HepG2 (cell line): ENCODE results near the gene CCDC6. TPM values are rescaled to one million over a fixed set of nuclear protein-coding genes. Genes with fewer than 3 reads are reported as not detected.

Source experiments
- ARID3A ChIP-seq: IDR thresholded peaks from 2 replicates; pipeline ENCODE4 v1.6.1; 2012; ENCODE audit warnings: low read depth, low read length, improper control_type of control experiment
- ARNT ChIP-seq: fragments of 450-650 bp; IDR thresholded peaks from 2 replicates; pipeline ENCODE4 v1.6.1; 2017
- CREBL2 ChIP-seq: sonication (generic); formaldehyde crosslinking; IDR thresholded peaks from 2 replicates; pipeline ENCODE4 v1.8.1; 2023; ENCODE audit warnings: missing genetic modification reagents, mild to moderate bottlenecking, borderline replicate concordance
- GABPB1 ChIP-seq: IDR thresholded peaks from 2 replicates; pipeline ENCODE4 v1.6.1; 2016; ENCODE audit warnings: mild to moderate bottlenecking, missing genetic modification reagents, moderate library complexity, missing compliant biosample characterization
- GZF1 ChIP-seq: sonication (generic); formaldehyde crosslinking; IDR thresholded peaks from 2 replicates; pipeline ENCODE4 v1.5.1; 2020; ENCODE audit warnings: mild to moderate bottlenecking, missing genetic modification reagents
- HNF1B ChIP-seq: sonication (generic); formaldehyde crosslinking; IDR thresholded peaks from 2 replicates; pipeline ENCODE4 v1.5.1; 2020; ENCODE audit warnings: mild to moderate bottlenecking, moderate library complexity, missing genetic modification reagents
- JARID2 ChIP-seq: sonication (generic); formaldehyde crosslinking; IDR thresholded peaks from 2 replicates; pipeline ENCODE4 v1.8.1; 2023; ENCODE audit warnings: missing genetic modification reagents, inconsistent platforms; ENCODE audit not compliant: insufficient replicate concordance
- NCOA5 ChIP-seq: sonication (generic); formaldehyde crosslinking; IDR thresholded peaks from 2 replicates; pipeline ENCODE4 v1.4.0; 2020; ENCODE audit warnings: missing genetic modification reagents
- SALL2 ChIP-seq: sonication (generic); formaldehyde crosslinking; IDR thresholded peaks from 2 replicates; pipeline ENCODE4 v1.8.1; 2023; ENCODE audit warnings: mild to moderate bottlenecking, missing genetic modification reagents, inconsistent platforms
- SMC3 ChIP-seq: IDR thresholded peaks from 2 replicates; pipeline ENCODE4 v1.6.1; 2011; ENCODE audit warnings: low read length, improper control_type of control experiment
- SNRNP70 ChIP-seq: fragments of 200-400 bp; formaldehyde crosslinking; IDR thresholded peaks from 2 replicates; pipeline ENCODE4 v1.6.1; 2017; ENCODE audit warnings: mild to moderate bottlenecking, low read depth, low read length, moderate library complexity
- U2AF1 ChIP-seq: fragments of 200-400 bp; formaldehyde crosslinking; optimal IDR thresholded peaks from 2 replicates; pipeline ENCODE3; 2017; ENCODE audit warnings: mild to moderate bottlenecking, low read depth, low read length
- U2AF2 ChIP-seq: fragments of 200-400 bp; formaldehyde crosslinking; IDR thresholded peaks from 2 replicates; pipeline ENCODE4 v1.6.1; 2017; ENCODE audit warnings: low read depth, mild to moderate bottlenecking, low read length
- USF2 ChIP-seq, 2 experiments: sonication (generic) in 1 of 2; formaldehyde crosslinking in 1 of 2; IDR thresholded peaks; 2 replicates each; pipeline versions ENCODE4 v1.5.1 to v1.6.1; 2011 to 2020; ENCODE audit warnings: borderline replicate concordance in 1 of 2, low read depth in 1 of 2, low read length in 1 of 2, mild to moderate bottlenecking in 1 of 2, missing genetic modification reagents in 1 of 2, moderate library complexity in 1 of 2
- YEATS4 ChIP-seq: sonication (generic); formaldehyde crosslinking; IDR thresholded peaks from 2 replicates; pipeline ENCODE4 v1.4.0; 2020; ENCODE audit warnings: missing genetic modification reagents, borderline replicate concordance
- ZFY ChIP-seq: sonication (generic); formaldehyde crosslinking; IDR thresholded peaks from 2 replicates; pipeline ENCODE4 v1.4.0; 2020; ENCODE audit warnings: missing genetic modification reagents
- ZNF12 ChIP-seq: sonication (generic); formaldehyde crosslinking; IDR thresholded peaks from 2 replicates; pipeline ENCODE4 v1.5.0; 2020; ENCODE audit warnings: missing genetic modification reagents
- ZNF205 ChIP-seq: IDR thresholded peaks from 2 replicates; pipeline ENCODE4 v1.6.1; 2018; ENCODE audit warnings: missing biosample characterization, missing genetic modification reagents
- ZNF337 ChIP-seq: sonication (generic); formaldehyde crosslinking; IDR thresholded peaks from 2 replicates; pipeline ENCODE4 v1.5.1; 2020; ENCODE audit warnings: missing genetic modification reagents, low read depth, mild to moderate bottlenecking, borderline replicate concordance
- ZNF343 ChIP-seq: sonication (generic); formaldehyde crosslinking; IDR thresholded peaks from 2 replicates; pipeline ENCODE4 v1.4.0; 2020; ENCODE audit warnings: mild to moderate bottlenecking, missing genetic modification reagents
- ZNF557 ChIP-seq: sonication (generic); formaldehyde crosslinking; IDR thresholded peaks from 2 replicates; pipeline ENCODE4 v1.4.0; 2020; ENCODE audit warnings: missing genetic modification reagents
- ZNF616 ChIP-seq: sonication (generic); formaldehyde crosslinking; IDR thresholded peaks from 2 replicates; pipeline ENCODE4 v1.5.0; 2020; ENCODE audit warnings: low read depth, mild to moderate bottlenecking, missing genetic modification reagents
- ZNF703 ChIP-seq: sonication (generic); formaldehyde crosslinking; IDR thresholded peaks from 2 replicates; pipeline ENCODE4 v1.5.1; 2020; ENCODE audit warnings: missing genetic modification reagents, mild to moderate bottlenecking, moderate library complexity, borderline replicate concordance
- ZNF781 ChIP-seq: sonication (generic); formaldehyde crosslinking; IDR thresholded peaks from 2 replicates; pipeline ENCODE4 v1.5.1; 2020; ENCODE audit warnings: borderline replicate concordance, mild to moderate bottlenecking, missing genetic modification reagents; ENCODE audit errors: not compliant biosample characterization
- polyA plus RNA-seq, 8 experiments: library from polyadenylated mRNA; depleted of rRNA in 3 of 8; stranded (reverse) in 7 of 8; unstranded in 1 of 8; fragments of >200 nt; fragmentation: Illumina TruSeq in 4 of 8; extraction: Trizol in 4 of 8; gene quantifications; 2 replicates each; pipeline versions ENCODE4 v1.2.1 to v1.2.3, GENCODE V29; 2011 to 2016; ENCODE audit warnings: low read depth in 4 of 8, missing spikeins in 1 of 8, mixed read lengths in 1 of 8; ENCODE audit not compliant: insufficient read depth in 1 of 8
- total RNA-seq, 5 experiments: library from RNA; depleted of rRNA; stranded (reverse); fragments of >200 nt; fragmentation: Illumina TruSeq; extraction: Trizol; gene quantifications; 2 replicates each; pipeline ENCODE4 v1.2.3, GENCODE V29; 2016; ENCODE audit warnings: low read depth in 1 of 5

The CCDC6 gene
- total and polyA plus RNA-seq, 2 of the 13 experiments (the other 11 are each of a cell fraction or from before 2014, with no cell fraction given), result 17.9 to 18.3 TPM

GRCh38 chr10:59906417-59907202 lies at the start of gene CCDC6 (continued):
- TF ChIP-seq ZNF616 (CRISPR knock-in tag) (peak; percentile 87; the same call in 1 of the 2 replicates), HNF1B (CRISPR knock-in tag) (peak; percentile 65; the same call in 1 of the 2 replicates), CREBL2 (CRISPR knock-in tag) (no peak), GZF1 (0 out of 2 replicates have a peak, but pooled peaks have one; percentile 47), JARID2 (no peak), ZFY (CRISPR knock-in tag) (peak; percentile 51), ARNT (no peak), SNRNP70 (no peak), ZNF703 (peak; percentile 85; the same call in 1 of the 2 replicates), ZNF557 (CRISPR knock-in tag) (no peak), USF2 (IDR thresholded peaks at IDR 0.05; ENCODE audit: low read depth, low read length) (peak; percentile 45; the same call in 1 of the 2 replicates), USF2 (CRISPR knock-in tag; IDR thresholded peaks at IDR 0.05; ENCODE audit: borderline replicate concordance) (peak; percentile 60; the same call in 1 of the 2 replicates), GABPB1 (peak; percentile 95), YEATS4 (peak; percentile 94), U2AF1 (peak; percentile 73), ZNF343 (peak; percentile 33; the same call in 1 of the 2 replicates), ZNF205 (CRISPR knock-in tag) (peak; percentile 26; the same call in 1 of the 2 replicates), NCOA5 (CRISPR knock-in tag) (no peak), ZNF337 (CRISPR knock-in tag) (no peak), ZNF781 (CRISPR knock-in tag) (peak; percentile 96), SALL2 (peak; percentile 91; the same call in 1 of the 2 replicates), ZNF12 (CRISPR knock-in tag) (peak; percentile 14; the same call in 1 of the 2 replicates), ARID3A (no peak), SMC3 (no peak), U2AF2 (no peak)
